Fibroblast of skin of right quadriceps (primary cell): Measurements from ENCODE around the gene SLC44A3.
"Not testable (repeated sequence)": the region's sequence is repeated elsewhere in the genome, so short reads cannot be mapped to it uniquely, and the experiment has no call there.

ENCODE experiments used
- DNase-seq: peaks from one replicate; pipeline ENCODE4 v3.0.0-alpha.2; 2013

SLC44A3 gene

DNA sequence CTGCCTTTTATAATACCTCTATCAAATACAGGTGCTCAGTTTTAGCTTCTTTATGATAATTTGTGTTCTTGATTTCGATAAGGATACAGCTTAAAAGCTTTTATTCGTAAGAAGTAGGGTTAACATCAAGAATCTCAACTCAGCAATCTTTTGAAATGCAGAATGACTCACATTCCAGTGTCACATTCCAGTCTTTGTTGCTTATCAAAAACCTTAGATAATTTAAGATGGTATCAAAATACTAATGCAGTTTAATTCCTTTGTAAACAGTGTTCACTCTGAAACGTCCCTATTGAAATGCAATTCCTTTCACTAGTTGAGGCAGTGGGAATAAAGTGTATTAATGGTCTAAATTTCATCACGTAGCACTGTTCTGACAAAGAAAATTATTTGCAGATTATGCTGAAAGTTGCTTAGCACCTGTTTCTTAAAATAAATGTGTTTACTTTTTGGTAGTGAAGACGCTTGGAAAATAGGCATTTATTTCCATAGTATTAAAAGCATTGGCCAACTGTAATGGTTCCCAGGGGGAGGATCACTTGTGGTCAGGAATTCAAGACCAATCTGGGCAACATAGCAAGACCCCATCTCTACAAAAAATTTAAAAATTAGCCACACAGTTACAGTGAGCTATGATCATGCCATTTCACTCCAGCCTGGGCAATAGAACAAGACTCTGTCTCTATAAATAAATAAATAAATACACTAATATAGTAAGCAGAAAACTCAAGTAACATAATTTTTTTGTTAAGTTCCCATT is 116.9 kb downstream of the SLC44A3 start:
- no peak for DNase-seq

- DNase-seq: no peak
Measured at GRCh38 chr1:94937820-94938219, 117.7 kb downstream of the SLC44A3 start.

DNA sequence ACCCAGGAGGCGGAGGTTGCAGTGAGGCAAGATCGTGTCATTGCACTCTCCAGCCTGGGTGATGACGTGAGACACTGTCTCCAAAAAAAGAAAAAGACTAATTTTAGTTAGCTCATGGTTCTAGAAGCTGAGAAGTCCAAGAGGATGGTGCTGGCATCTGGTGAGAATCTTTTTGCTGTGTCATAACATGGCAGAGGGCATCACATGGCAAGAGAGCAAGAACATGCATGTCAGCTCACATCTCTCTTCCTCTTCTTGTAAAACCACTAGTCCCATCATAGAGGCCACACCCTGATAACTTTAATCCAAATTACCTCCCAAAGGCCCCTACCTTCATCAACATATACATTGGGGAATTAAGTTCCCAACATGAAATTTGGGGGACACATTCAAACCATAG is 120.6 kb downstream of the SLC44A3 start:
- no peak for DNase-seq

- DNase-seq: not testable (repeated sequence)
Measured at GRCh38 chr1:94941480-94941879, 121.3 kb downstream of the SLC44A3 start.

GRCh38 chr1:94942171-94943128 is 122.3 kb downstream of the SLC44A3 start:
- DNase-seq: no peak
